AG10803 (cell line): ENCODE measurements around the gene DDX1.

Experiments
- DNase-seq: peaks from one replicate; pipeline ENCODE4 v3.0.0; 2010; ENCODE audit warnings: low read depth
- H3K4me3 ChIP-seq: 2 replicates; pipeline ENCODE4 v1.5.1; 2011; ENCODE audit warnings: mild to moderate bottlenecking, low read length, control low read depth
- CTCF ChIP-seq: conservative IDR thresholded peaks from 2 replicates; pipeline ENCODE4 v1.5.1; 2011; ENCODE audit warnings: mild to moderate bottlenecking, low read length, control low read depth, inconsistent platforms

The DDX1 gene

GRCh38 chr2:15599994-15600393, 8.3 kb downstream of the DDX1 start:
- no peak for DNase-seq
- H3K4me3 ChIP-seq: no peak overlapping the region
- no peak for TF ChIP-seq CTCF

GRCh38 chr2:15601681-15602080, 10.0 kb downstream of the DDX1 start:
- no peak for DNase-seq
- TF ChIP-seq CTCF: no peak
- H3K4me3 ChIP-seq: no peak overlapping the region

GRCh38 chr2:15602393-15602792, 10.7 kb downstream of the DDX1 start:
- TF ChIP-seq CTCF: no peak
- no peak overlapping the region for H3K4me3 ChIP-seq
- DNase-seq: no peak

- no peak for TF ChIP-seq CTCF
- H3K4me3 ChIP-seq: no peak overlapping the region
Measured at GRCh38 chr2:15603044-15603765, 11.5 kb downstream of the DDX1 start.

GRCh38 chr2:15603948-15604347, 12.3 kb downstream of the DDX1 start:
- no peak for TF ChIP-seq CTCF
- DNase-seq: no peak

More at GRCh38 chr2:15603044-15603765, 11.5 kb downstream of the DDX1 start:
- no peak for DNase-seq

GRCh38 chr2:15605721-15606120, 14.1 kb downstream of the DDX1 start:
- no peak for TF ChIP-seq CTCF
- DNase-seq: no peak

More at GRCh38 chr2:15603948-15604347, 12.3 kb downstream of the DDX1 start:
- no peak overlapping the region for H3K4me3 ChIP-seq

More at GRCh38 chr2:15605721-15606120, 14.1 kb downstream of the DDX1 start:
- no peak overlapping the region for H3K4me3 ChIP-seq
